Loucy (cell line): ENCODE data around the gene SLC22A31.
"Not testable (repeated sequence)": the region's sequence is repeated elsewhere in the genome, so short reads cannot be mapped to it uniquely, and the experiment has no call there.

ENCODE experiments used
- H2AFZ ChIP-seq: fragments of 200-600 bp; sonication (generic); 2 replicates; pipeline ENCODE4 v1.6.0; 2016; ENCODE audit warnings: antibody characterized with exemption, mild to moderate bottlenecking, low read length, moderate library complexity
- H3F3A ChIP-seq: fragments of 200-600 bp; 2 replicates; pipeline ENCODE4 v1.6.0; 2016; ENCODE audit warnings: antibody characterized with exemption, low read depth, mild to moderate bottlenecking
- H3K27me3 ChIP-seq: fragments of 200-600 bp; sonication (generic); 2 replicates; pipeline ENCODE4 v1.6.1; 2014; ENCODE audit warnings: low read length, mild to moderate bottlenecking; ENCODE audit not compliant: insufficient read depth, poor library complexity, severe bottlenecking
- H3K36me3 ChIP-seq: fragments of 200-600 bp; sonication (generic); 2 replicates; pipeline ENCODE4 v1.6.1; 2016; ENCODE audit warnings: low read length; ENCODE audit not compliant: insufficient read depth
- H3K4me1 ChIP-seq: fragments of 200-600 bp; sonication (generic); 2 replicates; pipeline ENCODE4 v1.5.1; 2014; ENCODE audit warnings: low read length, mild to moderate bottlenecking; ENCODE audit not compliant: insufficient read depth, poor library complexity, severe bottlenecking
- H3K4me2 ChIP-seq: fragments of 200-600 bp; sonication (generic); 2 replicates; pipeline ENCODE4 v1.6.0; 2014; ENCODE audit warnings: antibody characterized with exemption, low read length, low read depth, mild to moderate bottlenecking; ENCODE audit not compliant: poor library complexity, severe bottlenecking
- H3K4me3 ChIP-seq: fragments of 200-600 bp; sonication (generic); 2 replicates; pipeline ENCODE4 v1.5.1; 2014; ENCODE audit warnings: low read length, mild to moderate bottlenecking, mixed read lengths; ENCODE audit not compliant: poor library complexity, severe bottlenecking
- H3K79me2 ChIP-seq: fragments of 200-600 bp; sonication (generic); 2 replicates; pipeline ENCODE4 v1.6.1; 2014; ENCODE audit warnings: low read length; ENCODE audit not compliant: insufficient read depth
- H3K9ac ChIP-seq: fragments of 200-600 bp; sonication (generic); 2 replicates; pipeline ENCODE4 v1.6.0; 2014; ENCODE audit warnings: mild to moderate bottlenecking, low read depth, low read length, moderate library complexity; ENCODE audit not compliant: poor library complexity, severe bottlenecking
- H3K9me2 ChIP-seq: fragments of 200-600 bp; sonication (generic); replicated peaks from 2 replicates; pipeline ENCODE4 v1.6.1; 2016; ENCODE audit warnings: low read depth, low read length, mixed read lengths
- H3K9me3 ChIP-seq: fragments of 200-600 bp; sonication (generic); 2 replicates; pipeline ENCODE4 v1.6.1; 2014; ENCODE audit warnings: mild to moderate bottlenecking, antibody characterized with exemption, low read length, low read depth; ENCODE audit not compliant: insufficient read depth
- H4K20me1 ChIP-seq: fragments of 200-600 bp; sonication (generic); 2 replicates; pipeline ENCODE4 v1.6.0; 2014; ENCODE audit warnings: antibody characterized with exemption, low read length, mild to moderate bottlenecking; ENCODE audit not compliant: insufficient read depth, poor library complexity, severe bottlenecking
- EZH2phosphoT487 ChIP-seq: fragments of 200-600 bp; IDR thresholded peaks from 2 replicates; pipeline ENCODE4 v1.6.1; 2018; ENCODE audit warnings: antibody characterized with exemption, mild to moderate bottlenecking, moderate library complexity, borderline replicate concordance
- TF ChIP-seq, protein P1 (sequence below): fragments of 200-600 bp; sonication (generic); conservative IDR thresholded peaks from 2 replicates; pipeline ENCODE4 v1.5.1; 2014; ENCODE audit warnings: mild to moderate bottlenecking, antibody characterized with exemption, low read length

Gene SLC22A31

DNA sequence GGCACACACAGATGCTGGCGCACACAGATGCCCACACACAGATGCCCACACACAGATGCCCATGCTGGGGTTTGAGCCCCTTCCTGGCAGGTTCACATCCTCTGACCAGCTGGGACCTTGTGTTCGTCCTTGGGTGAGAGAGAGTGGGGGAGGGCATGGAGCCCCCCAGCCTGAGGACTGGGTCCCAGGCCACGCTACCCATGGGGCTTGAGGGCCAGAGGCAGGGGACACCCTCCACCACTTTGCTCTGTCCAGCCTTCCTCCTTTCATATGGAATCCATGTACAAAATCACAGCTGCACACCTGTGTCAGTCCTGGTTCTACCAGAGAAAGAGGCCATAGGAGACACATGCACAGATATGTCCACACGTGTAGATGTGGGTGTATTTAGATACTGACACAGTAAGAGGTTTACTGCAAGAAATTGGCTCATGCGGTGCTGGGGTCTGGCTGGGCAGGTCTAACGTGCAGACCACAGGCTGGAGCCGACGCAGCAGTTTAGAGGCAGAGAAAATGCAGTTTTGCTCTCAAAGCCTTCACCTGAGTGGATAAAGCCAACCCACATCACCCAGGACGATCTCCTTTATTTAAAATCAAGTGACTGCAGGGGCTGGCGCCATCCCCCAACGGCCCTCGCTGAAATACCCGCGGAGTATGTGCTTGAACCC lies 10.8 kb downstream of the SLC22A31 start:
- Histone ChIP-seq H3F3A (no peaks in the 10 kb centered on the region), H2AFZ (no peak overlapping the region), H3K79me2 (no peaks in the 10 kb centered on the region), H3K4me2 (no peak overlapping the region), H3K27me3 (no peaks in the 10 kb centered on the region), H4K20me1 (no peaks in the 10 kb centered on the region), H3K4me3 (no peak overlapping the region), H3K9ac (no peak overlapping the region), H3K4me1 (no peaks in the 10 kb centered on the region), H3K36me3 (no peaks in the 10 kb centered on the region), H3K9me3 (no peaks in the 10 kb centered on the region), H3K9me2 (no peaks in the 10 kb centered on the region)
- TF ChIP-seq, protein P1, sequence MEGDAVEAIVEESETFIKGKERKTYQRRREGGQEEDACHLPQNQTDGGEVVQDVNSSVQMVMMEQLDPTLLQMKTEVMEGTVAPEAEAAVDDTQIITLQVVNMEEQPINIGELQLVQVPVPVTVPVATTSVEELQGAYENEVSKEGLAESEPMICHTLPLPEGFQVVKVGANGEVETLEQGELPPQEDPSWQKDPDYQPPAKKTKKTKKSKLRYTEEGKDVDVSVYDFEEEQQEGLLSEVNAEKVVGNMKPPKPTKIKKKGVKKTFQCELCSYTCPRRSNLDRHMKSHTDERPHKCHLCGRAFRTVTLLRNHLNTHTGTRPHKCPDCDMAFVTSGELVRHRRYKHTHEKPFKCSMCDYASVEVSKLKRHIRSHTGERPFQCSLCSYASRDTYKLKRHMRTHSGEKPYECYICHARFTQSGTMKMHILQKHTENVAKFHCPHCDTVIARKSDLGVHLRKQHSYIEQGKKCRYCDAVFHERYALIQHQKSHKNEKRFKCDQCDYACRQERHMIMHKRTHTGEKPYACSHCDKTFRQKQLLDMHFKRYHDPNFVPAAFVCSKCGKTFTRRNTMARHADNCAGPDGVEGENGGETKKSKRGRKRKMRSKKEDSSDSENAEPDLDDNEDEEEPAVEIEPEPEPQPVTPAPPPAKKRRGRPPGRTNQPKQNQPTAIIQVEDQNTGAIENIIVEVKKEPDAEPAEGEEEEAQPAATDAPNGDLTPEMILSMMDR, result no peak
- TF ChIP-seq EZH2phosphoT487, result no peak

DNA sequence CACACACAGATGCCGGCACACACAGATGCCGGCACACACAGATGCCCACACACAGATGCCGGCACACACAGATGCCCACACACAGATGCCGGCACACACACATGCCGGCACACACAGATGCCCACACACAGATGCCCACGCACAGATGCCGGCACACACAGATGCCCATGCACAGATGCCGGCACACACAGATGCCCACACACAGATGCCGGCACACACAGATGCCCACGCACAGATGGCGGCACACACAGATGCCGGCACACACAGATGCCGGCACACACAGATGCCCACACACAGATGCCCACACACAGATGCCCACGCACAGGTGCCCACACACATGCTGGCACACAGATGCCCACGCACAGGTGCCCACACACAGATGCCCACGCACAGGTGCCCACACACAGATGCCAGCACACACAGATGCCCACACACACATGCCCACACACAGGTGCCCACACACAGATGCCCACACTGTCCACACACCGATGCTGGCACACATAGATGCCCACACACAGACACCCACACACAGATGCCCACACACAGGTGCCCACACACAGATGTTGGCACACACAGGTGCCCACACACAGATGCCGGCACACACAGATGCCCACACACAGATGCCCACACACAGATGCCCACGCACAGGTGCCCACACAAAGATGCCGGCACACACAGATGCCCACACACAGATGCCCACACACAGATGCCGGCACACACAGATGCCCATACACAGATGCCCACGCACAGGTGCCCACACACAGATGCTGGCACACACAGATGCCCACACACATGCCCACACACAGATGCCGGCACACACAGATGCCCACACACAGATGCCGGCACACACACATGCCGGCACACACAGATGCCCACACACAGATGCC lies 11.6 kb downstream of the SLC22A31 start:
- not testable (repeated sequence) for H3K36me3 ChIP-seq, H3K79me2 ChIP-seq, H3K9ac ChIP-seq, H2AFZ ChIP-seq, H3F3A ChIP-seq, H3K9me3 ChIP-seq, H3K4me1 ChIP-seq, H3K4me3 ChIP-seq, H3K9me2 ChIP-seq, H3K27me3 ChIP-seq, H3K4me2 ChIP-seq, H4K20me1 ChIP-seq

DNA sequence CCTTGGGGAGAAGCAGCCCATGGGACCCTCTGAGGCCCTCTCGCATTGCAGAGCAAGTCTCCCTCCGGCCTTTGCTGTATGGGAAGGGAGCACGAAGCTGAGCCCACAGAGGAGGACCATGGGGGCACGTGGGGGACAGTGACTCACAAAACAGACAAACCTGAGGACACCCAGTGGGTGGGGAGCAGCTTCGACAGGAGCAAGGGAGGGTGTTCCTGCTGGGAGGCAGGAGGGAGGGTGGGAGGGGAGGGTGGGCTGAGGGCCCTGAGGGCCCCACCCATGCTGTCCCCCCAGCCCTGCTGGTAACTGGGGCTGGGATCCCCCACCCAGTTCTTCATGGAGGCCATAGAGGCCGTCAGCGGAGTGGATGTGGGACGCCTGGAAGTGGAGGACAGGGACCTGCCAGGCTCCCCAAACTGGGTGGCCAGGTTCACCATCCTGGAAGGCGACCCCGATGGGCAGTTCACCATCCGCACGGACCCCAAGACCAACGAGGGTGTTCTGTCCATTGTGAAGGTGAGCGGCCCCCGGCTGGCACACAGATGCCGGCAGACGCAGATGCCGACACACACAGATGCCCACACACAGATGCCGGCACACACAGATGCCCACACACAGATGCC lies 12.5 kb downstream of the SLC22A31 start:
- H4K20me1 ChIP-seq, result no peaks in the 10 kb centered on the region
- TF ChIP-seq, protein P1, result no peak
- no peak for TF ChIP-seq EZH2phosphoT487
- H2AFZ ChIP-seq, result no peak overlapping the region
- H3K36me3 ChIP-seq, result no peaks in the 10 kb centered on the region
- no peak overlapping the region for H3K9ac ChIP-seq
- no peaks in the 10 kb centered on the region for H3K9me2 ChIP-seq
- no peak overlapping the region for H3K4me3 ChIP-seq
- no peaks in the 10 kb centered on the region for H3K79me2 ChIP-seq
- no peaks in the 10 kb centered on the region for H3K27me3 ChIP-seq
- H3K9me3 ChIP-seq, result no peaks in the 10 kb centered on the region
- no peaks in the 10 kb centered on the region for H3F3A ChIP-seq
- H3K4me1 ChIP-seq, result no peaks in the 10 kb centered on the region
- H3K4me2 ChIP-seq, result no peak overlapping the region
